Pancreas (tissue), 10 donors: ENCODE results near the gene GPHN. TPM values are rescaled to one million over a fixed set of nuclear protein-coding genes. Genes with fewer than 3 reads are reported as not detected.

Source experiments
- ATAC-seq, 4 donors: fragments of 200-7000 bp; cut with Tn5 transposase; one replicate each; pipeline versions ENCODE4 v1.8.0 to v1.9.1; 2020; ENCODE audit warnings: mild to moderate bottlenecking in 4 of 4, moderate library complexity in 4 of 4
- DNase-seq, 6 donors: peaks; one replicate each; pipeline ENCODE4 v3.0.0-alpha.2; 2020
- FAIRE-seq: peaks from 2 replicates; lab custom pipeline; 2012; peaks lifted over from hg19 to GRCh38; lab: Jason Lieb, UNC
- H3K27ac ChIP-seq, 4 donors: fragments of 200-600 bp; sonication (generic); 1 replicate in 3 of 4; 2 replicates in 1 of 4; pipeline versions ENCODE4 v1.5.0 to v1.8.0; 2020
- H3K27me3 ChIP-seq, 4 donors: fragments of 200-600 bp; one replicate each; pipeline ENCODE4 v1.8.0; 2021
- H3K36me3 ChIP-seq, 3 donors: fragments of 200-600 bp; sonication (generic) in 1 of 3; one replicate each; pipeline versions ENCODE4 v1.5.0 to v1.8.0; 2020 to 2021
- H3K4me1 ChIP-seq, 3 donors: fragments of 200-600 bp; one replicate each; pipeline ENCODE4 v1.8.0; 2021
- H3K4me3 ChIP-seq, 4 donors: fragments of 200-600 bp; sonication (generic) in 2 of 4; one replicate each; pipeline versions ENCODE4 v1.5.0 to v1.8.0; 2020 to 2021
- H3K9me3 ChIP-seq, 4 donors: fragments of 200-600 bp; one replicate each; pipeline ENCODE4 v1.8.0; 2021
- WGBS, 2 donors: extraction: QIAGEN DNeasy Blood & Tissue Kit; methylation state at CpG; one replicate each; pipeline ENCODE4 v1.1.7; 2013; 5-methylcytosine and 5-hydroxymethylcytosine counted together
- intact Hi-C, 3 donors: fragments of 100-400 bp; cut with DNase I; formaldehyde crosslinking; loops; one replicate each; pipeline versions ENCODE4 v1.11.1 to v1.14.2; 2022
- polyA plus RNA-seq, 2 donors: library from polyadenylated mRNA; stranded (reverse); fragments of 200-250 nt; gene quantifications; one replicate each; pipeline ENCODE4 v1.2.3, GENCODE V29; 2013
- total RNA-seq, 6 donors: library from RNA; stranded (reverse); fragmentation: NEBNext Ultra II Directional in 4 of 6; extraction: Animal tissue kit (Norgen Biotek cat#: 25700) in 4 of 6; gene quantifications; one replicate each; pipeline versions ENCODE4 v1.2.1 to v1.2.4, GENCODE V29; 2021 to 2023
- TF ChIP-seq, protein P1 (sequence below), 4 donors: fragments of 200-600 bp; sonication (generic) in 3 of 4; IDR thresholded peaks; one replicate each; pipeline versions ENCODE4 v1.5.0 to v1.8.0; 2021; ENCODE audit warnings: antibody characterized with exemption in 4 of 4
- donor health status: healthy with polysubstance abuse.
- donor health status: DM: no; HTN: no; CAD: no; lungs with moderate emphysema.
- donor health status: DM: no; HTN: no; CAD: no.
- donor health status: control.
- donor health status: control.
- donor health status: Bipolar disorder and iron deficiency.
- donor health status: DM: yes; HTN: yes; CAD: no.
- donor health status: DM: no; HTN: no; CAD: no.
- donor health status: DM: no; HTN: no; CAD: no.
- donor health status: DM: yes; HTN: yes; CAD: no.

The GPHN gene
- total and polyA plus RNA-seq, 8 donors = 20.3 to 47.6 (median 24.4) TPM

DNA sequence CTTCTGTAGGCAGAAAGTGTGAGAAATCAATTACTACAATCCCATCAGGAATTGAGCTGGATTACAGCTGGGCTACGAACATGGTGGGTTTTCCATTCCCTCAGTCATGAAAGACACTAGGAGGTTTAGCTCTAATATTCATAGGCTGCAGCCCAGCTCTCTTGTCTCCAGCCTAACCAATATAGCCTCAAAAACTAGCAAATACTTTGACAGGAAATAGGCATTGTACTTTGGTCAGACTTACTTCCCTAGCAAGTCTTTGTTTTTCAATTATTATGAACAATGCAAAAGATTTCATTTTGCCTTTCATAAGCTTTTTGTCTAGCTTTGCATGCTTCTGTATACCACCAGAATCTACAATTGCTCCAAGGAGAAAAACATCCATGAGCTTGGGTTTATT, 296.2 kb downstream of the GPHN start:
- no peaks in the 10 kb centered on the region for H3K9me3 ChIP-seq
- FAIRE-seq (no peak), DNase-seq (no peak), ATAC-seq (no peak)
- H3K36me3 ChIP-seq = no peaks in the 10 kb centered on the region
- no peak overlapping the region for H3K27ac ChIP-seq
- H3K27me3 ChIP-seq = no peaks in the 10 kb centered on the region
- TF ChIP-seq, protein P1, sequence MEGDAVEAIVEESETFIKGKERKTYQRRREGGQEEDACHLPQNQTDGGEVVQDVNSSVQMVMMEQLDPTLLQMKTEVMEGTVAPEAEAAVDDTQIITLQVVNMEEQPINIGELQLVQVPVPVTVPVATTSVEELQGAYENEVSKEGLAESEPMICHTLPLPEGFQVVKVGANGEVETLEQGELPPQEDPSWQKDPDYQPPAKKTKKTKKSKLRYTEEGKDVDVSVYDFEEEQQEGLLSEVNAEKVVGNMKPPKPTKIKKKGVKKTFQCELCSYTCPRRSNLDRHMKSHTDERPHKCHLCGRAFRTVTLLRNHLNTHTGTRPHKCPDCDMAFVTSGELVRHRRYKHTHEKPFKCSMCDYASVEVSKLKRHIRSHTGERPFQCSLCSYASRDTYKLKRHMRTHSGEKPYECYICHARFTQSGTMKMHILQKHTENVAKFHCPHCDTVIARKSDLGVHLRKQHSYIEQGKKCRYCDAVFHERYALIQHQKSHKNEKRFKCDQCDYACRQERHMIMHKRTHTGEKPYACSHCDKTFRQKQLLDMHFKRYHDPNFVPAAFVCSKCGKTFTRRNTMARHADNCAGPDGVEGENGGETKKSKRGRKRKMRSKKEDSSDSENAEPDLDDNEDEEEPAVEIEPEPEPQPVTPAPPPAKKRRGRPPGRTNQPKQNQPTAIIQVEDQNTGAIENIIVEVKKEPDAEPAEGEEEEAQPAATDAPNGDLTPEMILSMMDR (IDR thresholded peaks at IDR 0.05) = no peak
- 98 to 100% methylated on average over 1 of the region's 1 CpG for WGBS, 2 donors
- intact Hi-C loops = no loop called here
- H3K4me1 ChIP-seq = no peaks in the 10 kb centered on the region
- no peak overlapping the region for H3K4me3 ChIP-seq

DNA sequence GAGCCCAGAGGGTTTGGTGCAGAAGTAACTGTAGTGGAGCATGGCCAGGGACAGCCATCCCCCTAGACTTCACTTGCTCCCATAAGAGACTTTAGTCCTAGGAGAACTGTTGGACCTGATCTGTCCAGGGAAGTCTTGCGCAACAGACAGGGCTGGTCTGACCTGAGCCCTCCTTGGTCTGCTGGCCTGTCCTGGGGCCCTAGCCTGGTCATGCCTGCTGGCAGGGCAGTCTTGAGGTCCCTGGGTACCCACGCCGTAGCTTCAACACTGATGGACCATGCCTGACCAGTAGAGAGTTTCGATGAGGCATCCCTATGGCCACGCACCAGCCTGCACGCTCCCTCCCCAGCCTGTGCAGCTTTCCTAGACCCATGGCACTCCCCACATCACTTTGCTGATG, 305.7 kb downstream of the GPHN start:
- no peak overlapping the region for H3K27ac ChIP-seq
- H3K4me1 ChIP-seq = no peaks in the 10 kb centered on the region
- ATAC-seq = no peak
- H3K36me3 ChIP-seq = peaks cover 0 to 11% (median 0%) of the 10 kb centered on the region in 3 donors
- TF ChIP-seq, protein P1 (IDR thresholded peaks at IDR 0.05) = no peak
- WGBS, 2 donors = 90 to 99% methylated on average over 6 of the region's 6 CpGs
- DNase-seq = no peak
- intact Hi-C loops = no loop called here
- no peaks in the 10 kb centered on the region for H3K9me3 ChIP-seq
- no peak overlapping the region for H3K4me3 ChIP-seq
- H3K27me3 ChIP-seq = no peaks in the 10 kb centered on the region
- FAIRE-seq = no peak

DNA sequence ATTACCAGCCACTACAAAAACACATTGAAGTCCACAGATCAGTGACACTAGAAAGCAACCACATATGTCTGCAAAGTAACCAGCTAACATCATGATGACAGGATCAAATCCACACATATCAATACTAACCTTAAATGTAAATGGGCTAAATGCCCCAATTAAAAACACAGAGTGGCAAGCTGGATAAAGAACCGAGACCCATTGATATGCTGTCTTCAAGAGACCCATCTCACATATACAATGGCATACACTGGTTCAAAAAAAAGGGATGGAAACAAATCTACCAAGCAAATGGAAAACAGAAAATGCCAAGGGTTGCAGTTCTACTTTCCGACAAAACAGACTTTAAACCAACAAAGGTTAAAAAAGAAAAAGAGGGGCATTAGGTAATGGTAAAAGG, 307.7 kb downstream of the GPHN start:
- FAIRE-seq = no peak
- WGBS, 2 donors = 97 to 98% methylated on average over 2 of the region's 2 CpGs
- intact Hi-C loops = no loop called here
- Histone ChIP-seq H3K36me3 (peaks cover 0 to 11% (median 0%) of the 10 kb centered on the region in 3 donors), H3K27ac (no peak overlapping the region), H3K4me1 (no peaks in the 10 kb centered on the region), H3K9me3 (no peaks in the 10 kb centered on the region), H3K27me3 (no peaks in the 10 kb centered on the region), H3K4me3 (no peak overlapping the region)
- DNase-seq = no peak
- ATAC-seq = no peak
- TF ChIP-seq, protein P1 (IDR thresholded peaks at IDR 0.05) = no peak

DNA sequence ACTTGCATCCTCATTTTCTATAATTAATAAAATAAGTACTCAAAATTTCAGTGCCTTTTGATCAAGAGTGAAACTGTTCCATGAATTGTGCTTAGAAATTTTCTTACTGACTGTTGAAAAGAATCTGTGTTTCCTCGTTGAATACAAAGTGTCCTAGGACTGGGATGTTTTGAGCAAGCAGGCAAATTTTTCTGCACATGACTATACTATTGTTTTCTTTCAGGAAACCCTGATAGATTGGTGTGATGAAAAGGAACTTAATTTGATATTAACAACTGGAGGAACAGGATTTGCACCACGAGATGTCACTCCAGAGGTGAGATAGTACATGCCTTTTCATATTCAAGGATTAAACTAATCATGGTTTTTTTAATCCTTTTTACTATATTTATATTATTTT, 316.3 kb downstream of the GPHN start:
- intact Hi-C loops = no loop called here
- H3K4me1 ChIP-seq = peaks cover 0 to 5% (median 0%) of the 10 kb centered on the region in 3 donors
- FAIRE-seq (no peak), DNase-seq (no peak), ATAC-seq (no peak)
- H3K4me3 ChIP-seq = no peak overlapping the region
- H3K27ac ChIP-seq = no peak overlapping the region
- no peaks in the 10 kb centered on the region for H3K36me3 ChIP-seq
- WGBS, 2 donors = 53 to 62% methylated on average over 2 of the region's 2 CpGs
- H3K9me3 ChIP-seq = no peaks in the 10 kb centered on the region
- no peaks in the 10 kb centered on the region for H3K27me3 ChIP-seq
- TF ChIP-seq, protein P1 (IDR thresholded peaks at IDR 0.05) = no peak

DNA sequence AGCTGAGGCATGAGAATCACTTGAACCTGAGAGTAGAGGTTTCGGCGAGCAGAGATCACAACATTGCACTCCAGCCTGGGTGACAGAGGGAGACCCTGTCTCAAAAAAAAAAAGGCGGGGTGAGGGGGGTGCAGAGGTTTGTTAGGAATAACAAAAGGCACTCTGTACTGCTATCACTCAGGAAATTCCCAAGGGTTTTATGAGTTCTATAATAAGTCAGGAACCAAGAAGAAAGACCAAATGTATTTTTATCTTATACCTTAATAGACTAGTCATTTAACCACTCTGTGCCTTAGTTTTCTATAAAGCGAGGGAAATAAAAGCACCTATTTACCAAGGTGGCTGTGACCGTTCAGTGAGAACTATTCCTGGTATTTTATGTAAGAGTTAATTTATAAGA, 319.2 kb downstream of the GPHN start:
- 97% methylated on average over 5 of the region's 5 CpGs for WGBS, 2 donors
- ATAC-seq = no peak
- Histone ChIP-seq H3K36me3 (no peaks in the 10 kb centered on the region), H3K4me1 (peaks cover 0 to 5% (median 0%) of the 10 kb centered on the region in 3 donors), H3K4me3 (no peak overlapping the region), H3K27ac (no peak overlapping the region), H3K9me3 (no peaks in the 10 kb centered on the region), H3K27me3 (no peaks in the 10 kb centered on the region)
- DNase-seq = no peak
- FAIRE-seq = no peak
- intact Hi-C loops = no loop called here
- TF ChIP-seq, protein P1 (IDR thresholded peaks at IDR 0.05) = no peak
